Measurements from ENCODE around the gene PTPN20.

PTPN20 gene

DNA sequence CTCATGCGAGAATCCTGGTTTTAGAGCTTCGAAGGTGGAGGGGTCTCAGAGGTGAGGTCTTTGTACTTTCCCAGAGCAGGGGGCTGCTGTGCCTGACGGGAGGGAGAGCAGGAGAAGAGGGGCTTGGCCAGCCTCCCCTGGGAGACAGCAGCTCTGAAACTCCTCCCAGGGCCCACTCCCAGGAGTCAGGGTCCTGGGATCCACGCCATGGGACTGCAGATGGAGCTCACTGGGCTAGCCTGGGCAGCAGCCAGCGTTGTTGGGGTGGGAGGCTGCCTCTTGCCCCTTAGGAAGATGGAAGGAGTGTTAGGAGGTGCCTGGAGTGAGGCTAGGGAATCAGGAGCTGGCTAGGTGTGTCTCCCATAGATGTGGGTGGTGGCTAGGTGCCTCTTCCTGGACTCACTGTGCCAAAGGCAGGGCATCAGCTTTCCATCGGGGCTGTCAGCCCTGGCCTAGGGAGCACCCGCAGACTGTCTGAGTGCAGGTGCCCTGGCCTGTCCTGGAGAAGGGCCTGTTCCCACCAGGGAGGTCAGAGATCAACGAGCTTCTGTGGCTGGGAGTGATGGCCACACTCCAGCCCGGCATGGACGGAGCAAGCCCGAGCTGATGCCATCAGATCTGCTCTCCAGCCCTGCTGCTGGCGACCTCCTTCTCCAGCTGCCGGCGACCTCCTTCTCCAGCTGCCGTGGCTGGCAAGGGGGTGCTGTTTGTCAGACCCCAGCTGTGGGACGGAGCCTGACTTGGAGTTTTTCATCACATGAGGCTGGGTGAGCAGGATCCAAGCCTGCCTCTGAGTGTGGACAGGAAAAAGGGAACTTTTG lies 111.3 kb downstream of the PTPN20 start:
- DNase-seq, result no peak

DNA sequence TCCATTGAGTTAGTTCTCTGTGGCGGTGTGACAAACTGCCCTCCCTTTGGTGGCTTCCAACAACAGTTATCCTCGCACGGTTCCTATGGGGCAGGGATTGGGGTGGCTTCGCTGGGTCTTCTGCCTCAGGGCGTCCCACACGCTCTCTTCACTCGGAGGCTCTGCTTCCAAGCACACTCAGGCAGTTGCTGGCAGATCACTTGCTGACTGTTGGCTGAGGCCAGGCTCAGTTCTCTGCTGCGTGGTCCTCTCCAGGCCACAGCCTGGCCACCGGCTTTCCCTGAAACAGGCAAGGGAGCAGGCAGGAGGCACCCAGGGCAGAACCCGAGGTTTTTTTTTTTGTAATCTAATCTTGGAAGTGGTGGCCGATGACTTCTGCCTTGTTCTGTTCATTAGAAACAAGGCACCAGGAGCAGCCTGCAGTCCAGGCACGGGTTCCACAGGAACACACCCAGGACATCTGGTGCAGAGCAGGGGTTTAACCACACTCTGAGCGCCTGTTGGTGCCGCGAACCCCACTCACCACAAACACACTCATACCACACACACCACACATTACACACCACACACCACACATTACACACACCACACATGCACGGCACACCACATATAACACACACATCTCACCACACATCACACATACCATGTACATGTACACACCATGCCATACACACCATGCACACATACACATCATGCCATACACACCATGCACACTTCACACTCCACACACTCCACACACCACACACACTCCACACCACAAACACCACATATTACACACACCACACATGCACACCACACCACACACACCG lies 112.2 kb downstream of the PTPN20 start:
- no peak for DNase-seq

- no peak for DNase-seq
Measured at GRCh38 chr10:47024046-47024322, 112.8 kb downstream of the PTPN20 start.

- DNase-seq, result peak; percentile 14
Measured at GRCh38 chr10:47024399-47025252, 113.4 kb downstream of the PTPN20 start.

- no peak for DNase-seq
Measured at GRCh38 chr10:47025253-47025539, 114.0 kb downstream of the PTPN20 start.

DNA sequence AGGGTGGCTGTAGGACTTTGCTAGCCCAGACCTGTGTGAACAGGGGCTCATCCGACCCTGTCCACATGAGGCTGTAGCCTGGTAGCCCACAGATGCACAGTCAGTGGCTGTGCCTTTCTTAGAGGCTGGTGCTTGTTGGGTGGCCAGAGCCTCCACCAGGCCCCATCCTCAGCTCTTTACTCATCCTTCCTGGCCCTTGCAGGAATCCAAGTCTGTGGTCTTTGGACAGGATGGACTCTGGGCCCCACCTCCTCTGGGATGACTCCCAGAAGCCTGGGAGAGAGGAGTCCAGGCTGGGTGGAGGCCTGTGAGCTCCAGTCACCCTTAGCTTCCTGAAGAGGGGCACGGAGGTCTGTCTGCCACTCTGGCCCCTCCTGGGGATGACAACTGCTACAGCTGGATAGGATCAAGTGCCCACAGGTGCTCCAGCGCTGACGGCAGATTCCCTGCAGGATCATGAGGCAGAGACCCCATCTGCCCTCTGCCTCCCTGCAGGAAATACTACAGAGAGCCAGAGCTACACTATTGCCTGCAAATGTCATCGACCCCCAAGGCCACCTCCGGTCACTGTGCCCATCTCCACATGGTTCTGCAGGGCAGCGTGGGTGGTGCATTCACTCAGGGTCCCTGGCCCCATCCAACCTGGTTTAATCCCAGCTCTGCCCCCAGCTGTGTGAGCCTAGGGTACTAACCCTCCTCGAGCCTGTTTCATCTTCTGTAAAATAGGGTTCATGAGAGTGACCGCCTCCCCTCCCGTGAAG lies 114.5 kb downstream of the PTPN20 start:
- DNase-seq, result no peak

- DNase-seq, result no peak
Measured at GRCh38 chr10:47026301-47027107, 115.3 kb downstream of the PTPN20 start.

GRCh38 chr10:47027108-47027783 lies 116.0 kb downstream of the PTPN20 start:
- DNase-seq, result no peak

DNA sequence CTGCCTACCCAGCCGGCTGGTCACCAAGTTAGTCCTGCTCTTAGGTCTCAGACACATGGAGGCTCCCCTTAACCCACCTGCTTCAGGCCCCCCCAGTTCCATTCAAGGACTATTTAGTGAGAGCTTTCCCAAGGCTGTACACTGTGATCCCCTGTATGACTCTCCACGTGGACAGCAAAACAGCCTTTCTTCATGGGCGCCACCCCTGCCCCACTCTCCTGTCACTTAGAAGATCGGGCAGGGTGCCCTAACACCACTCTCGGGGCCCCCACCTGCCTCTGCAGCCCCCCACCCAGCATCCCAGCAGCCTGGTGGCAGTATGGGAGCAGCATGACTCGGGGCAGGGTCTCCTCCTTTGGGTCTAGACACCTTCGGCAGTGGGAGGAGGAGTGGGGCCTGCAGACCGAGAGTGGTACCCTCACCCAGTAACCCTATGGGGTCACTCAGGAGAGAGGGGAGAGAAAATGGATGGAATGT lies 116.6 kb downstream of the PTPN20 start:
- no peak for DNase-seq

- no peak for DNase-seq
Measured at GRCh38 chr10:47028466-47028865, 117.2 kb downstream of the PTPN20 start.

- no peak for DNase-seq
Measured at GRCh38 chr10:47029181-47030009, 118.2 kb downstream of the PTPN20 start.

- DNase-seq, result no peak
Measured at GRCh38 chr10:47030191-47030703, 119.0 kb downstream of the PTPN20 start.

DNA sequence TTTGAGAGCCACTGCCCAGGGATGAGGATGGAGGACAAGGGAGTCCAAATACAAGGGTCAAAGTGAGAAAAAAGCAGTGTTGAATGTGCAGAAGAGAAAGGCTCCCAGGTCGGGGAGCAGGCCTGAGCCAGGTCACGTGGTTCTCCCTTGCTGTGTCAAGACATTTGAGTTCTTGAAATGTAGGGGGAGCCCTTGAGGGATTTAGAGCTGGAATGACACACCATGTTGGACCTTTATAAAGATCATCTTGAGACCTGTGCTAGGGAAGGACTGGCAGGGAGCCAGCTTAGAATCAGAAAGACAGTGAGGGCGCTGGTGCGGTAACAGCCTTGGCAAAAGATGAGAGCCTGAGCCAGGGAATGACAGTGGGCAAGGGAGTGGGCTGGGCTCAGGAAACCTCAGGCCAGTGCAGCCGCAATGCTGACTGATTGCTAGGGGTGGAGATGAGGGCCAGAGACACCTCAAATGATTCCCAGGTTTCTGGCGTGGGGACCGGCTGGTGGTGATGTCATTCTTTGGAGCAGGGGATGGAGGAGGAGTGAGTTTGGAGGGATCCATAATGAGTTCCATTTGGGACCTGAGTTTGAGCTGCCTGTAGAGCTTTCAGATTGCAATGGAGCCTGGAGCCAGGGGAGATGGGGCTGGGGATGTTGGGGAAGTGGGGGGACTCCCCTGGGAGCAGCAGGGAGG lies 120.1 kb downstream of the PTPN20 start:
- DNase-seq, result no peak

- DNase-seq, result no peak
Measured at GRCh38 chr10:47031901-47032465, 120.8 kb downstream of the PTPN20 start.

DNA sequence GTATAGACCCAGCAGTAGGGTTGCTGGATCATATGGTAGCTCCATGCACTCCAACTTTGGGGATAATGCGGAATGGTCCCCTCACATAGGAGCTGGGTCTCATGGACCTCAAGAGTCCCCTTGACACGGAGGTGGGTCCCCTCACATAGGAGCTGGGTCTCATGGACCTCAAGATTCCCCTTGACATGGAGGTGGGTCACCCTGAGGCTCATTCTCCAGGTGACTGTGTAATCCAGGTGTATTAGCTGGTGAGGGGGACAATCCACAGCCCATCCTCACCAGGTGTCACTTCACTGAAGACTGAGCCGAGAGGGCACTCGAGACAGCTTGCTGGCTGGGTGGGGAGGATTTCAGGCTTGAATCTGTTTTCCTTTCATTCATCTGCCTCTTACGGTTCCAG lies 121.9 kb downstream of the PTPN20 start:
- DNase-seq, result no peak

- DNase-seq, result no peak
Measured at GRCh38 chr10:47033541-47034270, 122.5 kb downstream of the PTPN20 start.

DNA sequence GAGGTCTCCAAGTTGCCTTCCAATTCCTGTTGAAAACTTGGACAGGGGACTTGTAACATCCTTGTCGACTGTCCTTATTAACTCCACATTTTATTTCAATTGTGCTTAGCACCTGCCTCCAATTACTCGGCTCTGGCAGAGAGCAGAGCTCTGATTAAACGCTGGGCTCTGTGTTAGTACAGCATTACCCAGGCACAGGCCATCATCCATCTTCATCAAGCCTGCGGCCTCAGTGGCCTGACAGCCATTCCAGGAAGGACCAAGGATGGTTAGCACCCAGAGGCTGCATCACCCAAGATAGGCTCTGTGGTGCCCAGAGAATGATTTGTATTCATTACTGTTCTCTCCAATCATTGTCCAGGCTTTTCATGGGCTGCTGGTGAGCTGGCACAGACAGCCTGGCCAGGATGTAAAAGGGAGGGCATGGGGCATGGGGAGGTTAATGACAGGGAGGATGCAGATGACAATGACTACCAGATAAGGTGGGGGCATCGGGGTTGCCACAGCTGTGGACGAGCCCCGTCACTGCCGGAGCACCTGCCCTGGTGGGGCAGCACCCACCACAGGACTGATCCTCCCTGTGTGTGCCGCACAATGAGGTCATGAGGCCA lies 123.3 kb downstream of the PTPN20 start:
- no peak for DNase-seq
